Measurements from ENCODE around the gene CCDC137.

Gene CCDC137

DNA sequence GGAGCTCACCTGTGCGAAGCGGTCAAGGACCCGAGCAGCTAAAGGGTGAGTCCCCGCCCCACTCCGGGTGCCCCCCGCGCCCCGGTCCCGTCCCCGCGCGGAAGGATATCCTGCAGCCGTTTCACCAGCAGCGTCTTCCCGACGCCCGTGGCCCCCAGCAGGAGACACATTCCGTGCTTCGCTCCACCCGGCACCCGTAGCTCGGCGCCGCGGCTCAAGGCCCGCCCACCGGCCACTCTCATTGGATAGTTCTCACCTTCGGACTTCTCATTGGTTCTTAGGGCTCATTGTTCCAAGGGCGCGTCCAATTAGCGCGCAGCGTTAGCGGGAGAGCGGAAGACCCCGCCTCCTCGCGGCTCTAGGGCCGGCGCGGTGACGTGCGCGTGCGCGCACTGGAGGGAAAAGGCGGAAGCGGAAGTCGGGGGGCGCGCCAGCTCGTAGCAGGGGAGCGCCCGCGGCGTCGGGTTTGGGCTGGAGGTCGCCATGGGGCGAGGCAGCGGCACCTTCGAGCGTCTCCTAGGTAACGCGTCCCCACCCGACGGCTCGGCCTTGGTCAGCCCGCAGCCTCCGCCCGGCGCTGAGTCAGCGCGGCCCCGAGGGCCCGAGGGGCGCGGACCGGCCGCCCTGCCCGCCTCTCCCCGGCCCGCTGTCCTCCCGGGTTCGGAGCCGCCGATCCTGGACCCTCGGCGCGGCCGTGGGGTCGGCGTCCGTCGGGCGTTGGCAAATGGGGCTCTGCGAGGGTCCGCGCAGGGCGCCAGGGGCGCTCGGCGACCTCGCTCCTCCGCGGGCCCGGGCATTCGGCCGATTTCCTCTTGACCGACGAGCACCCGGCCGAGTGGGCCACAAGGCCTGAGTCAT lies 17.3 kb downstream of the CCDC137 start, which contains the start of the genes ARL16 and HGS:
ARL16 (minus strand) TSS at position 214 of the 858 bp plus-strand sequence; CDS start at position 170, 44 bp downstream.
HGS (plus strand) TSS at position 428 of the 858 bp plus-strand sequence; CDS start at position 484, 56 bp downstream.
- peak; percentile 100 for DNase-seq

- no peak for DNase-seq
Measured at GRCh38 chr17:81684442-81684911, 17.9 kb downstream of the CCDC137 start.

GRCh38 chr17:81685108-81685507 lies 18.6 kb downstream of the CCDC137 start:
- DNase-seq: peak; percentile 81

- DNase-seq: no peak
Measured at GRCh38 chr17:81686614-81687013, 20.1 kb downstream of the CCDC137 start.

DNA sequence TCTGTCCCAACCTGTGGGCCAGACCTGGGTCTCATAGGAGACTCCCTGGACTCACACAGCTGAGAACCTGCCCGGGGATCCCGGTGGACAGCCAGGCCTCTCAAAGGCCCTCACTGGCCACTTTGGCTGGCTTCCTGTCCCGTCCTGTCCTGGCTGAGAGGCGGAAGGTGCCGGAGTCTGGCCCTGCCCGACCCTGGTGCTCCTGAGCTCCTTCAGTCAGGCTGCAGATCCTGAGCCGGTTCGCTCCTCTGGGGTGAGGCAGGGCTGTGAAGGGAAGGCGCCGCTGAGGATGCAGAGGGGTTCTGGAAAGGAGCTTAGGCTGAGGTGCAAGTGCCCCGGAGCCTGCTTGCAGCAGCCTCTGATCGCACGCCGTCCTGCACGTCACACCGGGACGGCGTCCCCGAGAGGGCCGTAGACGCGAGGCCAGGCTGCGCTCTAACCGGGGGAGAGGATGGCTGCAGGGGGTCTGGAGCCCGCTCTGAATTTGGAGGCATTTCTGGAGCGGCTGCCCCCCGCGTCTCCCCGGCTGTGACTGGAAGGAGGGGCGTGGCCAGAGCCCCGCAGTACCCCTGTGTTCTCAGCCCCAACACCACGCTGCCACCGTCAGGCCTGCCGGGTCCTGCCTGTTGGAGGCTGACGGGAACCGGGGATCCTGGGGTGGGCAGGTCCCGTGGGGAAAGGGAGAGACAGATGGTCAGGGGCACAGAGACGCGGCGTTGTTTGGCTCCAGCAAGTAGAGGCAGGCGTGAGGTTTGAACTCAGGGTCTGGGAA lies 21.4 kb downstream of the CCDC137 start:
- DNase-seq: no peak

DNA sequence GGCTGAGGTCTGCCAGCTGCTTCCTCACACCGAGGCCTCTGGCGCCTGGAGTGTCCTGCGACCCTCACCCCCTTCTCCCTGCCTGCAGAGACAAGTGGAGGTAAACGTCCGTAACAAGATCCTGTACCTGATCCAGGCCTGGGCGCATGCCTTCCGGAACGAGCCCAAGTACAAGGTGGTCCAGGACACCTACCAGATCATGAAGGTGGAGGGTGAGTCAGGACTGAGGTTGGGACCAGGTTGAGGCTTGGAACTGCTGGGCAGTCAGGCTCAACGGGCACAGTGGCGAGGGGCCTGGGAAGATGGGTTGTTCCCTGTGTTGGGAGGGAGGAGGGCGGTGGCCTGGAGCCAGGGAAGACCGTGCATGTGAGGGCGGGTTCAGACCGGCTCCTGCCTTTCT lies 22.1 kb downstream of the CCDC137 start:
- no peak for DNase-seq

- no peak for DNase-seq
Measured at GRCh38 chr17:81690066-81690465, 23.5 kb downstream of the CCDC137 start.

DNA sequence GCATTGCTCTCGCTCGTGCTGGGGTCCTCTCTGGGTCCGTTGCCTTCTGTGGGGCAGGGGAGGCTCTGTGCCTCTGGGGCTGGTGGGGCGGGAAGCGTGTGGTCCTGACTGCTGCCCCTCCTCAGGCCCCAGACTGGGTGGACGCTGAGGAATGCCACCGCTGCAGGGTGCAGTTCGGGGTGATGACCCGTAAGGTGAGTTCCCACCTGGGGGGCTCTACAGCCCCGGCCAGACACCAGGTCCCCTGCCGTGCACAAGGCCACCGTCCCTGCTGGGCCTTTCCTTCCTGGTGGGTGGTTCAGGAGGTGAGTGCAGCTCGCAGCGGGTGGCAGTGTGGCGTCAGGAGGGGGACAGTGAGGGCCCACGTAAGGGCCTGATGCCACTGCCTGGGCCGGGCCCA lies 24.0 kb downstream of the CCDC137 start:
- no peak for DNase-seq

GRCh38 chr17:81691196-81691595 lies 24.7 kb downstream of the CCDC137 start:
- DNase-seq: no peak

GRCh38 chr17:81691608-81692007 lies 25.1 kb downstream of the CCDC137 start:
- DNase-seq: no peak

- DNase-seq: no peak
Measured at GRCh38 chr17:81693509-81694210, 27.1 kb downstream of the CCDC137 start.

DNA sequence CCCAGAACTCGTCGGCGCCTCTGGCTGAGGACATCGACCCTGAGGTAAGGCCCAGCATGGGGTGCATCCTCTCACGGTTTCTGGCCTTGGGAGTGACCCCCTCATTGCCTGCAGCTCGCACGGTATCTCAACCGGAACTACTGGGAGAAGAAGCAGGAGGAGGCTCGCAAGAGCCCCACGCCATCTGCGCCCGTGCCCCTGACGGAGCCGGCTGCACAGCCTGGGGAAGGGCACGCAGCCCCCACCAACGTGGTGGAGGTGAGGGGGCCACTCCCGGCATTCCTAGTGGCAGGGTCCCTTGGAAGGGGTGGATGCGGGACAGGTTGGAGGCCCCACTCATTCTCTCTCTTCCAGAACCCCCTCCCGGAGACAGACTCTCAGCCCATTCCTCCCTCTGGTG lies 28.3 kb downstream of the CCDC137 start:
- no peak for DNase-seq

DNA sequence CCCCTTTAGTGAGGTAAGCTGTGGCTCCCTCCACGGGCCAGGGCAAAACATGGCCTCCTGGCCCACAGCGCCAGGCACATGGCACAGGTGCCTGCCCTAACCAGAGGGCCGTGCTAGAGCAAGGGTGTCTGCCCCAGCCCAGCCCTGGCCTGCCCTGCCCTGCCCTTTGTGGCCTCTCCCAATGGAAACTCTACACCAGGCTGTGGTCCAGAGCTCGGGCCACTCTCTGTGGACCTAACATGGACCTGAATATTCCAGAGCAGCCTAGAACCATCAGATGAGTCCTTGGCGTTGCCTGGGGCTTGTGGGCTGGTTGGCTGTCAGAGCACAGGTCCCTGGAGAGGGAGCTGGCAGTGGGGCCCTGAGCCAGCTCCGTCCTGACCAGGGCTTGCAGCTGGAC lies 28.7 kb downstream of the CCDC137 start:
- no peak for DNase-seq

DNA sequence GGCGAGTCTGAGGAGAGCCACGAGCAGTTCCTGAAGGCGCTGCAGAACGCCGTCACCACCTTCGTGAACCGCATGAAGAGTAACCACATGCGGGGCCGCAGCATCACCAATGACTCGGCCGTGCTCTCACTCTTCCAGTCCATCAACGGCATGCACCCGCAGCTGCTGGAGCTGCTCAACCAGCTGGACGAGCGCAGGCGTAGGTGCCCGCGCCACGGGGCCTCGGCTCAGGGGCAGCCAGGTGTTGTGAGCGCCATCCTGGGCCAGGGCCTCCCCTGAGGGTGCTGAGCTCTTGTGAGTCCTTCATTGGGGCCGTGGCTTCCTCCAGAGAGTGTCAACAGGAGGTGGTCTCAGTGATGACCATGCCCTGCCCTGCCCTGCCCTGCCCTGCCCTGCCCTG lies 29.3 kb downstream of the CCDC137 start:
- DNase-seq: no peak

GRCh38 chr17:81696218-81696941 lies 29.8 kb downstream of the CCDC137 start:
- no peak for DNase-seq

DNA sequence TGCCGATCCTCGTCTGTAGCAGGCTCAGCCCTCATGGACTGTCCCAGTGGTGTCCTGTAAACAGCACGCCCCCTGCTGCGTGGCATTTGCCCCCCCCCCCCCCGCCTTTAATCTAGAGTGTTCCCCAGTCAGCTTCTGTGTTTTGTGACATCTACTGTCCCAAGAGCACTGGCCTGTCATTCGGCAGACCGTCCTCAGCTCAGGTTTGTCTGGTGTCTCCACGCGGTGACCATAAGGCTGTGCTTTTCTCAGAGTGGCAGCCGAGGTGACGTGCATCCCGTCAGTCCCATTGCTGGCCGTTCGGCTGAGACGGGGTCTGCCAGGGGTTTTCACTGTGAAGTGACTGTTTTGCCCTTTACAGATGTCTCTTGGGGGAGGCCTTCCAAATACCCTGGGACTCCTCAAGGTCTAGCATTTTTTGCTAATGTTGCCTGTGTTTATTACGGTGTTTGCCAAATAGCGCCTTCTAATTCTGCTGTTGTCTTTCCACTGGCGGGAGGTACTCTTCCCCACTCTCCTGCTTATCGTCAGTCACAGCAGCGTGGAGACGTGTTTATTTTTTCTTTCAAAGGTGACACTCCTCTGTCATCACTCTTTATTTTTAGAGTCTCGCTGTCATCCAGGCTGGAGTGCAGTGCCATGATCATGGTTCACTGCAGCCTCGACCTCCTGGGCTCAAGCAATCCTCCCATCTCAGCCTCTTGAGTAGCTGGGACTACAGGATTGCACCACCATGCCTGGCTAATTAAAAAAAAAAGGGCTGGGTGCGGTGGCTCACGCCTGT lies 30.9 kb downstream of the CCDC137 start:
- DNase-seq: peak; percentile 43

- no peak for DNase-seq
Measured at GRCh38 chr17:81700353-81701287, 34.1 kb downstream of the CCDC137 start.

DNA sequence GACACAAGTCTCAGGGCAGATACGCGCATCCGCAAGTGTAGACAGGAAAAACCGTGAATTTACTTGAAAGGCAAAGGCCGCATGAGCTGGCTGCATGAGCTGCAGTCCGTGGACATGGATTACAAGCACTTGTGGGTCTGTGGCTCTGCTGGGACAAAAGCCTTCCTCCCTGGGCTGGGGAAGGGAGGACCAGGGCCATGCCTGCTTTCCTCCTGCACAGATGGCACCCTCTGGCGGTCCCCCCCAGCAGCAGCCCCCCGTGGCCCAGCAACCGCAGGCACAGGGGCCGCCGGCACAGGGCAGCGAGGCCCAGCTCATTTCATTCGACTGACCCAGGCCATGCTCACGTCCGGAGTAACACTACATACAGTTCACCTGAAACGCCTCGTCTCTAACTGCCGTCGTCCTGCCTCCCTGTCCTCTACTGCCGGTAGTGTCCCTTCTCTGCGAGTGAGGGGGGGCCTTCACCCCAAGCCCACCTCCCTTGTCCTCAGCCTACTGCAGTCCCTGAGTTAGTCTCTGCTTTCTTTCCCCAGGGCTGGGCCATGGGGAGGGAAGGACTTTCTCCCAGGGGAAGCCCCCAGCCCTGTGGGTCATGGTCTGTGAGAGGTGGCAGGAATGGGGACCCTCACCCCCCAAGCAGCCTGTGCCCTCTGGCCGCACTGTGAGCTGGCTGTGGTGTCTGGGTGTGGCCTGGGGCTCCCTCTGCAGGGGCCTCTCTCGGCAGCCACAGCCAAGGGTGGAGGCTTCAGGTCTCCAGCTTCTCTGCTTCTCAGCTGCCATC lies 34.9 kb downstream of the CCDC137 start:
- DNase-seq: peak; percentile 61

DNA sequence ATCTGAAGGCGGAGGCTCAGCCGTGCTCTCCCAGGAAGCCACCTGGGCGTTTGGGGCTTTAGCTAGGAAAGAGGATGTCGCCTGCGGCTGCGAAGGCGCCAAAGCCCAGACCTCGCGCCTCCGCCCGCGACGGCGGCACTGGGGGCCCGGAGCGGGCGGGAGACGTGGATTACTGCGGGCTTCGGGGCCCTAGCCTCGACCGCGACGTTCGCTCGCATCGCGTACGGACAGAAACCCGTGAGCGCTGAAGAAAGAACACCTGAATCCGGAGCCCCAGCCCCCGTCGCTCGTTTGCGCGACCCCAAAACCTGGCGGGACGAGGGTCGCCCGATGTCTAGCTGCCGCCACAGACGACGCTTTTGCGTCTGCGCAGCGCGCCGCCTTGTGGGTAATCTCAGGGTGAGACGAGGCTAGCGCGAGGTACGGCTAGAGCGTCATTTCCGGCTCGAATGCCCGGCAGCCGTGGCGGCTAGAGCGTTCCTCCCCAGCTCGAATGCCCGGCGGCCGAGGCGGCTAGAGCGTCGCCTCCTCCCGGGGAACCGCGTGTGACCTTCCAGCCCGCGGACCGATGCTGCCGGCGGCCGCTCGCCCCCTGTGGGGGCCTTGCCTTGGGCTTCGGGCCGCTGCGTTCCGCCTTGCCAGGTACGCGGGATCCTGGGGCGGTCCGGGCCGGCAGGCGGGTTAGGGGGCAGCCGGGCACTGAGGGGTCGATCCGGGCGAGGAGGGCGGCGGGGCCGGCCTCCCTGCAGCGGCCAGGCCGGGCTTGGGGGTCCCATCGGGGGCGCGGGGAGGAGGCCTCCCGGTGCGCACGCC lies 36.6 kb downstream of the CCDC137 start, which contains the start of gene MRPL12:
MRPL12 (plus strand) TSS at position 434 of the 813 bp plus-strand sequence; CDS start at position 569, 135 bp downstream.
- DNase-seq: peak; percentile 99

Data from DMS53 (cell line).